Activated gamma-delta T cell treated with Interleukin-2 at 50 U/mL for 16 hours (primary cell): ENCODE results near the gene NHLH1.
A peak's percentile ranks its signal among the peaks of the same experiment; 100 is the strongest.

Source experiments
- DNase-seq: peaks from one replicate; pipeline ENCODE4 v3.0.0-alpha.2; 2020

The NHLH1 gene

GRCh38 chr1:160366731-160367515 lies at the start of gene NHLH1:
Gene NHLH1, plus strand, starts transcription at chr1:160367071. Its CDS starts 3,661 bp downstream, at chr1:160370732.
- no peak for DNase-seq

- DNase-seq = no peak
Measured at GRCh38 chr1:160322831-160323230, 44.0 kb upstream of the NHLH1 start.

GRCh38 chr1:160325252-160325651 lies 41.6 kb upstream of the NHLH1 start:
- no peak for DNase-seq

- no peak for DNase-seq
Measured at GRCh38 chr1:160326418-160326817, 40.5 kb upstream of the NHLH1 start.

- DNase-seq = no peak
Measured at GRCh38 chr1:160328184-160328583, 38.7 kb upstream of the NHLH1 start.

- no peak for DNase-seq
Measured at GRCh38 chr1:160330119-160330518, 36.8 kb upstream of the NHLH1 start.

- no peak for DNase-seq
Measured at GRCh38 chr1:160332516-160332915, 34.4 kb upstream of the NHLH1 start.

- no peak for DNase-seq
Measured at GRCh38 chr1:160338580-160338979, 28.3 kb upstream of the NHLH1 start.

- no peak for DNase-seq
Measured at GRCh38 chr1:160340146-160340545, 26.7 kb upstream of the NHLH1 start.

- no peak for DNase-seq
Measured at GRCh38 chr1:160340866-160341265, 26.0 kb upstream of the NHLH1 start.

- no peak for DNase-seq
Measured at GRCh38 chr1:160342526-160342925, 24.3 kb upstream of the NHLH1 start.

GRCh38 chr1:160342953-160343869 lies 23.7 kb upstream of the NHLH1 start, which contains the start of the genes COPA and NCSTN:
Gene COPA, minus strand, starts transcription at chr1:160343250. Its CDS starts 80 bp downstream, at chr1:160343170.
Gene NCSTN, plus strand, starts transcription at chr1:160343383. Its CDS starts 14 bp downstream, at chr1:160343397.
- peak; percentile 88 for DNase-seq

- no peak for DNase-seq
Measured at GRCh38 chr1:160344241-160344640, 22.6 kb upstream of the NHLH1 start.

GRCh38 chr1:160344936-160345335 lies 21.9 kb upstream of the NHLH1 start:
- no peak for DNase-seq

- DNase-seq = no peak
Measured at GRCh38 chr1:160346463-160346862, 20.4 kb upstream of the NHLH1 start.

GRCh38 chr1:160346958-160347357 lies 19.9 kb upstream of the NHLH1 start:
- no peak for DNase-seq

- no peak for DNase-seq
Measured at GRCh38 chr1:160351629-160352028, 15.2 kb upstream of the NHLH1 start.

- DNase-seq = no peak
Measured at GRCh38 chr1:160352555-160352954, 14.3 kb upstream of the NHLH1 start.

- no peak for DNase-seq
Measured at GRCh38 chr1:160353223-160353622, 13.6 kb upstream of the NHLH1 start.

- no peak for DNase-seq
Measured at GRCh38 chr1:160354388-160354985, 12.4 kb upstream of the NHLH1 start.

- DNase-seq = no peak
Measured at GRCh38 chr1:160357286-160358002, 9.4 kb upstream of the NHLH1 start.

GRCh38 chr1:160358073-160358472 lies 8.8 kb upstream of the NHLH1 start:
- no peak for DNase-seq
